Loucy (cell line): ENCODE data around the gene C5orf52.

ENCODE experiments used
- H2AFZ ChIP-seq: fragments of 200-600 bp; sonication (generic); 2 replicates; pipeline ENCODE4 v1.6.0; 2016; ENCODE audit warnings: antibody characterized with exemption, mild to moderate bottlenecking, low read length, moderate library complexity
- H3F3A ChIP-seq: fragments of 200-600 bp; 2 replicates; pipeline ENCODE4 v1.6.0; 2016; ENCODE audit warnings: antibody characterized with exemption, low read depth, mild to moderate bottlenecking
- H3K27me3 ChIP-seq: fragments of 200-600 bp; sonication (generic); 2 replicates; pipeline ENCODE4 v1.6.1; 2014; ENCODE audit warnings: low read length, mild to moderate bottlenecking; ENCODE audit not compliant: insufficient read depth, poor library complexity, severe bottlenecking
- H3K36me3 ChIP-seq: fragments of 200-600 bp; sonication (generic); 2 replicates; pipeline ENCODE4 v1.6.1; 2016; ENCODE audit warnings: low read length; ENCODE audit not compliant: insufficient read depth
- H3K4me1 ChIP-seq: fragments of 200-600 bp; sonication (generic); 2 replicates; pipeline ENCODE4 v1.5.1; 2014; ENCODE audit warnings: low read length, mild to moderate bottlenecking; ENCODE audit not compliant: insufficient read depth, poor library complexity, severe bottlenecking
- H3K4me2 ChIP-seq: fragments of 200-600 bp; sonication (generic); 2 replicates; pipeline ENCODE4 v1.6.0; 2014; ENCODE audit warnings: antibody characterized with exemption, low read length, low read depth, mild to moderate bottlenecking; ENCODE audit not compliant: poor library complexity, severe bottlenecking
- H3K4me3 ChIP-seq: fragments of 200-600 bp; sonication (generic); 2 replicates; pipeline ENCODE4 v1.5.1; 2014; ENCODE audit warnings: low read length, mild to moderate bottlenecking, mixed read lengths; ENCODE audit not compliant: poor library complexity, severe bottlenecking
- H3K79me2 ChIP-seq: fragments of 200-600 bp; sonication (generic); 2 replicates; pipeline ENCODE4 v1.6.1; 2014; ENCODE audit warnings: low read length; ENCODE audit not compliant: insufficient read depth
- H3K9ac ChIP-seq: fragments of 200-600 bp; sonication (generic); 2 replicates; pipeline ENCODE4 v1.6.0; 2014; ENCODE audit warnings: mild to moderate bottlenecking, low read depth, low read length, moderate library complexity; ENCODE audit not compliant: poor library complexity, severe bottlenecking
- H3K9me2 ChIP-seq: fragments of 200-600 bp; sonication (generic); replicated peaks from 2 replicates; pipeline ENCODE4 v1.6.1; 2016; ENCODE audit warnings: low read depth, low read length, mixed read lengths
- H3K9me3 ChIP-seq: fragments of 200-600 bp; sonication (generic); 2 replicates; pipeline ENCODE4 v1.6.1; 2014; ENCODE audit warnings: mild to moderate bottlenecking, antibody characterized with exemption, low read length, low read depth; ENCODE audit not compliant: insufficient read depth
- H4K20me1 ChIP-seq: fragments of 200-600 bp; sonication (generic); 2 replicates; pipeline ENCODE4 v1.6.0; 2014; ENCODE audit warnings: antibody characterized with exemption, low read length, mild to moderate bottlenecking; ENCODE audit not compliant: insufficient read depth, poor library complexity, severe bottlenecking
- CTCF ChIP-seq: fragments of 200-600 bp; sonication (generic); conservative IDR thresholded peaks from 2 replicates; pipeline ENCODE4 v1.5.1; 2014; ENCODE audit warnings: mild to moderate bottlenecking, antibody characterized with exemption, low read length
- EZH2phosphoT487 ChIP-seq: fragments of 200-600 bp; IDR thresholded peaks from 2 replicates; pipeline ENCODE4 v1.6.1; 2018; ENCODE audit warnings: antibody characterized with exemption, mild to moderate bottlenecking, moderate library complexity, borderline replicate concordance

The C5orf52 gene

GRCh38 chr5:157710431-157710830 is 39.1 kb downstream of the C5orf52 start:
- Histone ChIP-seq H2AFZ (no peak overlapping the region), H3K4me3 (no peak overlapping the region), H3K36me3 (no peaks in the 10 kb centered on the region), H3K27me3 (no peaks in the 10 kb centered on the region), H3K9me3 (no peaks in the 10 kb centered on the region), H3F3A (no peaks in the 10 kb centered on the region), H3K79me2 (no peaks in the 10 kb centered on the region), H3K4me1 (no peaks in the 10 kb centered on the region), H3K4me2 (no peak overlapping the region), H3K9me2 (no peaks in the 10 kb centered on the region), H3K9ac (no peak overlapping the region), H4K20me1 (no peaks in the 10 kb centered on the region)
- TF ChIP-seq EZH2phosphoT487 (no peak), CTCF (no peak)

GRCh38 chr5:157710882-157711281 is 39.5 kb downstream of the C5orf52 start:
- Histone ChIP-seq H4K20me1 (no peaks in the 10 kb centered on the region), H3K4me1 (no peaks in the 10 kb centered on the region), H3K9ac (no peak overlapping the region), H3K36me3 (no peaks in the 10 kb centered on the region), H3K9me3 (no peaks in the 10 kb centered on the region), H3K9me2 (no peaks in the 10 kb centered on the region), H3K4me3 (no peak overlapping the region), H3K79me2 (no peaks in the 10 kb centered on the region), H3K27me3 (no peaks in the 10 kb centered on the region), H3F3A (no peaks in the 10 kb centered on the region), H2AFZ (no peak overlapping the region), H3K4me2 (no peak overlapping the region)
- TF ChIP-seq CTCF (no peak), EZH2phosphoT487 (no peak)

- Histone ChIP-seq H3K79me2 (no peaks in the 10 kb centered on the region), H3K4me1 (no peaks in the 10 kb centered on the region), H3K9me2 (no peaks in the 10 kb centered on the region), H3K4me2 (no peak overlapping the region), H3K27me3 (no peaks in the 10 kb centered on the region), H3K9me3 (no peaks in the 10 kb centered on the region), H3K4me3 (no peak overlapping the region), H4K20me1 (no peaks in the 10 kb centered on the region), H3K9ac (no peak overlapping the region), H3K36me3 (no peaks in the 10 kb centered on the region), H2AFZ (no peak overlapping the region), H3F3A (no peaks in the 10 kb centered on the region)
- TF ChIP-seq EZH2phosphoT487 = no peak
- TF ChIP-seq CTCF = no peak
Measured at GRCh38 chr5:157713830-157714595, 42.7 kb downstream of the C5orf52 start.
